Neural cell (in vitro differentiated cells): Measurements from ENCODE around the gene ANKS1A. TPM values are rescaled to one million over a fixed set of nuclear protein-coding genes. Genes with fewer than 3 reads are reported as not detected.

Experiments used
- H2AFZ ChIP-seq: fragments of 200-600, 300-800 bp; sonication (generic), shearing (Covaris generic); 2 replicates; pipeline ENCODE4 v1.6.0; 2014; ENCODE audit warnings: low read depth, mild to moderate bottlenecking, antibody characterized with exemption, low read length, moderate library complexity
- H3F3A ChIP-seq: fragments of 200-600 bp; shearing (Covaris generic); 2 replicates; pipeline ENCODE4 v1.6.1; 2016; ENCODE audit warnings: mild to moderate bottlenecking, moderate library complexity, mixed read lengths, antibody characterized with exemption, low read length; ENCODE audit not compliant: insufficient read depth, poor library complexity, severe bottlenecking
- H3K27ac ChIP-seq: fragments of 200-600, 300-800 bp; sonication (generic), shearing (Covaris generic); 2 replicates; pipeline ENCODE4 v1.5.1; 2014; ENCODE audit warnings: mild to moderate bottlenecking, low read length, moderate library complexity
- H3K27me3 ChIP-seq: fragments of 300-800, 200-600 bp; sonication (generic), shearing (Covaris generic); 2 replicates; pipeline ENCODE4 v1.6.0; 2014; ENCODE audit warnings: mild to moderate bottlenecking, low read depth, low read length, moderate library complexity; ENCODE audit not compliant: insufficient read depth
- H3K36me3 ChIP-seq: fragments of 300-800, 200-600 bp; sonication (generic), shearing (Covaris generic); 2 replicates; pipeline ENCODE4 v1.5.1; 2014; ENCODE audit warnings: mild to moderate bottlenecking, antibody characterized with exemption, low read length, moderate library complexity; ENCODE audit not compliant: insufficient read depth
- H3K4me2 ChIP-seq: fragments of 300-800, 200-600 bp; sonication (generic), shearing (Covaris generic); 2 replicates; pipeline ENCODE4 v1.6.0; 2014; ENCODE audit warnings: mild to moderate bottlenecking, low read length
- H3K4me3 ChIP-seq: fragments of 300-800, 200-600 bp; sonication (generic), shearing (Covaris generic); 2 replicates; pipeline ENCODE4 v1.5.1; 2014; ENCODE audit warnings: mild to moderate bottlenecking, low read length, moderate library complexity
- H3K79me2 ChIP-seq: fragments of 200-600 bp; shearing (Covaris generic); replicated peaks from 2 replicates; pipeline ENCODE4 v1.6.0; 2014; ENCODE audit warnings: mild to moderate bottlenecking, low read length, moderate library complexity; ENCODE audit not compliant: insufficient read depth
- H3K9ac ChIP-seq: fragments of 300-800, 200-600 bp; sonication (generic), shearing (Covaris generic); 2 replicates; pipeline ENCODE4 v1.6.1; 2016; ENCODE audit warnings: mild to moderate bottlenecking, low read length, mixed read lengths
- H3K9me2 ChIP-seq: fragments of 200-600 bp; shearing (Covaris generic); 2 replicates; pipeline ENCODE4 v1.6.1; 2016; ENCODE audit warnings: mild to moderate bottlenecking, low read length, mixed read lengths; ENCODE audit not compliant: insufficient read depth
- H3K9me3 ChIP-seq: fragments of 200-600, 300-800 bp; sonication (generic), shearing (Covaris generic); 2 replicates; pipeline ENCODE4 v1.6.1; 2016; ENCODE audit warnings: mild to moderate bottlenecking, mixed run types, low read length, moderate library complexity, mixed read lengths
- H4K20me1 ChIP-seq: fragments of 200-600 bp; shearing (Covaris generic); 2 replicates; pipeline ENCODE4 v1.6.1; 2016; ENCODE audit warnings: mild to moderate bottlenecking, mixed run types; ENCODE audit not compliant: insufficient read depth
- CTCF ChIP-seq: fragments of 450-650 bp; IDR thresholded peaks from 2 replicates; pipeline ENCODE4 v1.5.1; 2014; ENCODE audit warnings: antibody characterized with exemption, mild to moderate bottlenecking, moderate library complexity; ENCODE audit not compliant: poor library complexity, severe bottlenecking
- EP300 ChIP-seq: fragments of 450-650 bp; conservative IDR thresholded peaks from 2 replicates; pipeline ENCODE4 v1.6.1; 2014; ENCODE audit warnings: antibody characterized with exemption, mild to moderate bottlenecking, moderate library complexity; ENCODE audit not compliant: poor library complexity, severe bottlenecking
- EZH2 ChIP-seq: fragments of 200-600, 300-800 bp; shearing (Covaris generic), sonication (generic); IDR thresholded peaks from 2 replicates; pipeline ENCODE4 v1.6.1; 2014; ENCODE audit warnings: antibody characterized with exemption, low read length, borderline replicate concordance, mild to moderate bottlenecking; ENCODE audit not compliant: insufficient read depth, poor library complexity, severe bottlenecking
- MXI1 ChIP-seq: fragments of 450-650 bp; conservative IDR thresholded peaks from 2 replicates; pipeline ENCODE4 v1.6.1; 2014; ENCODE audit warnings: antibody characterized with exemption, mild to moderate bottlenecking; ENCODE audit not compliant: poor library complexity, severe bottlenecking
- POLR2AphosphoS5 ChIP-seq: IDR thresholded peaks from 2 replicates; pipeline ENCODE4 v1.6.1; 2012
- RAD21 ChIP-seq: fragments of 450-650 bp; conservative IDR thresholded peaks from 2 replicates; pipeline ENCODE4 v1.6.1; 2014; ENCODE audit warnings: antibody characterized with exemption, mild to moderate bottlenecking, moderate library complexity
- SMC3 ChIP-seq: fragments of 450-650 bp; conservative IDR thresholded peaks from 2 replicates; pipeline ENCODE4 v1.6.1; 2014; ENCODE audit warnings: antibody characterized with exemption, mild to moderate bottlenecking, moderate library complexity; ENCODE audit not compliant: poor library complexity
- TAF1 ChIP-seq: IDR thresholded peaks from 2 replicates; pipeline ENCODE4 v1.6.1; 2012; ENCODE audit warnings: low read depth
- polyA plus RNA-seq: library from polyadenylated mRNA; depleted of rRNA; stranded (reverse); fragments of >200 nt; gene quantifications from 2 replicates; pipeline ENCODE4 v1.2.3, GENCODE V29; 2014
- TF ChIP-seq, protein P1 (sequence below): IDR thresholded peaks from 2 replicates; pipeline ENCODE4 v1.6.1; 2012; ENCODE audit warnings: borderline replicate concordance

ANKS1A gene
- polyA plus RNA-seq, 1 donor from 2014 or later: 22.6 TPM

DNA sequence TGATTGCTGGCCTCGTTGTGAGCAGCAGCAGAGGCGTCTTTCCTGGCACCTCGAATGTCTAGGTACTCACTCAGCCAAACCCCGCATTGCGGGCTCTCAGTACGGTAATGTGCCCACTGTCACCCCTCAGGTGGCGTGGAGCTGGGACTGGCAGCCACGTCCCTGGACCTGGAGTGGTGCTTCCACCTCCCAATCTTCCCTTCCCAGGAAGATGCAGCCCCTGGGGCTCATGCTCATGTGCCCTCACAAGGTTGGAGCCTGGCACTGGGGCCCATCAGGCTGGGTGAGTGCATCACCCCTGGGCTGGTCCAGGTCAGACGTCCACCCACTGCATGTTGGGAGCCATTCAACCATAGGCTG lies 176.4 kb downstream of the ANKS1A start:
- no peaks in the 10 kb centered on the region for H3F3A ChIP-seq
- no peaks in the 10 kb centered on the region for H3K9me2 ChIP-seq
- H3K36me3 ChIP-seq: no peaks in the 10 kb centered on the region
- H3K27me3 ChIP-seq: no peaks in the 10 kb centered on the region
- no peaks in the 10 kb centered on the region for H3K79me2 ChIP-seq
- TF ChIP-seq POLR2AphosphoS5: no peak
- no peak for TF ChIP-seq CTCF
- TF ChIP-seq RAD21: no peak
- TF ChIP-seq TAF1: no peak
- no peak for TF ChIP-seq SMC3
- TF ChIP-seq, protein P1, sequence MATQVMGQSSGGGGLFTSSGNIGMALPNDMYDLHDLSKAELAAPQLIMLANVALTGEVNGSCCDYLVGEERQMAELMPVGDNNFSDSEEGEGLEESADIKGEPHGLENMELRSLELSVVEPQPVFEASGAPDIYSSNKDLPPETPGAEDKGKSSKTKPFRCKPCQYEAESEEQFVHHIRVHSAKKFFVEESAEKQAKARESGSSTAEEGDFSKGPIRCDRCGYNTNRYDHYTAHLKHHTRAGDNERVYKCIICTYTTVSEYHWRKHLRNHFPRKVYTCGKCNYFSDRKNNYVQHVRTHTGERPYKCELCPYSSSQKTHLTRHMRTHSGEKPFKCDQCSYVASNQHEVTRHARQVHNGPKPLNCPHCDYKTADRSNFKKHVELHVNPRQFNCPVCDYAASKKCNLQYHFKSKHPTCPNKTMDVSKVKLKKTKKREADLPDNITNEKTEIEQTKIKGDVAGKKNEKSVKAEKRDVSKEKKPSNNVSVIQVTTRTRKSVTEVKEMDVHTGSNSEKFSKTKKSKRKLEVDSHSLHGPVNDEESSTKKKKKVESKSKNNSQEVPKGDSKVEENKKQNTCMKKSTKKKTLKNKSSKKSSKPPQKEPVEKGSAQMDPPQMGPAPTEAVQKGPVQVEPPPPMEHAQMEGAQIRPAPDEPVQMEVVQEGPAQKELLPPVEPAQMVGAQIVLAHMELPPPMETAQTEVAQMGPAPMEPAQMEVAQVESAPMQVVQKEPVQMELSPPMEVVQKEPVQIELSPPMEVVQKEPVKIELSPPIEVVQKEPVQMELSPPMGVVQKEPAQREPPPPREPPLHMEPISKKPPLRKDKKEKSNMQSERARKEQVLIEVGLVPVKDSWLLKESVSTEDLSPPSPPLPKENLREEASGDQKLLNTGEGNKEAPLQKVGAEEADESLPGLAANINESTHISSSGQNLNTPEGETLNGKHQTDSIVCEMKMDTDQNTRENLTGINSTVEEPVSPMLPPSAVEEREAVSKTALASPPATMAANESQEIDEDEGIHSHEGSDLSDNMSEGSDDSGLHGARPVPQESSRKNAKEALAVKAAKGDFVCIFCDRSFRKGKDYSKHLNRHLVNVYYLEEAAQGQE: no peak
- TF ChIP-seq EP300: no peak
- TF ChIP-seq EZH2: no peak
- TF ChIP-seq MXI1: no peak
- H3K9me3 ChIP-seq: no peaks in the 10 kb centered on the region
- no peak overlapping the region for H2AFZ ChIP-seq
- H4K20me1 ChIP-seq: no peaks in the 10 kb centered on the region
- H3K27ac ChIP-seq: no peak overlapping the region
- H3K9ac ChIP-seq: no peak overlapping the region
- H3K4me3 ChIP-seq: no peak overlapping the region
- no peak overlapping the region for H3K4me2 ChIP-seq

- Histone ChIP-seq H3K9me2 (no peaks in the 10 kb centered on the region), H3K9ac (no peak overlapping the region), H3K27ac (no peak overlapping the region), H4K20me1 (no peaks in the 10 kb centered on the region), H3K36me3 (no peaks in the 10 kb centered on the region), H3K4me3 (no peak overlapping the region), H3K79me2 (no peaks in the 10 kb centered on the region), H3K9me3 (no peaks in the 10 kb centered on the region), H2AFZ (no peak overlapping the region), H3F3A (no peaks in the 10 kb centered on the region), H3K4me2 (no peak overlapping the region), H3K27me3 (no peaks in the 10 kb centered on the region)
- no peak for TF ChIP-seq SMC3
- TF ChIP-seq, protein P1: no peak
- TF ChIP-seq EZH2: no peak
- no peak for TF ChIP-seq MXI1
- TF ChIP-seq CTCF: no peak
- no peak for TF ChIP-seq EP300
- no peak for TF ChIP-seq RAD21
- no peak for TF ChIP-seq TAF1
- no peak for TF ChIP-seq POLR2AphosphoS5
These were observed 176.8 kb downstream of the ANKS1A start for GRCh38 chr6:35065870-35066269.
